ENCODE measurements around the gene LAMB4. TPM values are rescaled to one million over a fixed set of nuclear protein-coding genes. Genes with fewer than 3 reads are reported as not detected.

LAMB4 gene
- polyA plus RNA-seq, 4 donors: 0.12 to 3.5 (median 0.51) TPM

DNA sequence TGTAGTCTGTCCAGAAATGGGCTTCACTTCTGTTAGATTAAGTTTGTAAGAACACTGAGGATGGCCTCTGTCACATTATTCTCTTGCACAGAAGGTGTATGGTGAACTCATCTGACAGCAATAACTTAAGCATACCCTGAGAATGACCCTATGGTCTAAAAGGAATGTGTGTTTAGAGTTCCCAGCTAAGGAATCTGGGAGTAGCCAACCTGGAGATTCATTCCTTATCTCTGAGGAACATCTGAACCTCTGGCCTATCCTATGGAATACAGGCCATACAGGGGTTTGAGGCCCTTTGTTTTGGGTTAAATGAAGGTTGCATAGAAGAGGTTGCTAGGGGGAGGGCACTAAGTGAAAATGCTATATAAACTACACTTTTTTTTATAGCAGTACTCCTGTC lies 41.4 kb downstream of the LAMB4 start:
- Histone ChIP-seq H3K4me1 (ENCODE audit: control insufficient read depth in 3 of 3, insufficient read depth in 2 of 3, low read depth in 1 of 3, low read length in 2 of 3) (peaks cover 0 to 7% (median 0%) of the 10 kb centered on the region in 3 donors), H3K36me3 (ENCODE audit: control insufficient read depth in 3 of 3, insufficient read depth in 2 of 3, low read depth in 1 of 3, low read length in 3 of 3) (no peaks in the 10 kb centered on the region), H3K27me3 (ENCODE audit: control insufficient read depth in 3 of 3, insufficient read depth in 3 of 3, low read length in 3 of 3) (no peaks in the 10 kb centered on the region), H3K4me3 (ENCODE audit: low read depth in 1 of 3, low read length in 3 of 3) (no peak overlapping the region), H3K27ac (ENCODE audit: low read depth in 1 of 3, low read length in 2 of 3) (no peak overlapping the region), H3K9me3 (ENCODE audit: control insufficient read depth in 2 of 2, insufficient read depth in 1 of 2, low read depth in 1 of 2, low read length in 1 of 2) (no peaks in the 10 kb centered on the region)
- FAIRE-seq (no peak), DNase-seq (peak in 1 of 2 donors; percentile 23)

DNA sequence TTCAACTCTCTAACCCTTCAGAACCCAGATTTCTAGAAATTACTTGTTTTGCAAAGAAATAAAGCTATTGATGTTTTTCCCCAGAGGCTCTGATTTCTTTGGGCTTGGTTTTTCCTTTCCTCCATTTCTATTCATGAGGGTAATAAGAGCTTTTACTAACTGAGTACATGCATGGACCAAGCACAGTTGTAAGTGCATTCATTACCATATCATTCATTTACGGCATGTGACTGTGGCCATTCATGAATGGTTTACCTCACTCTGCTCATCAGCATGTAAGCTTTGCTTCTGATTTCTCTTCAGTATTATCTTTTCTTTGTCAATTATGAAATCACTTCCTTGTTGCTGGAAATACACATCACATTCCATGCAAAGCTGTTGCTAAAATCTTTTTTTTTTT lies 42.4 kb downstream of the LAMB4 start:
- Histone ChIP-seq H3K27ac (ENCODE audit: low read depth in 1 of 3, low read length in 2 of 3) (no peak overlapping the region), H3K9me3 (ENCODE audit: control insufficient read depth in 2 of 2, insufficient read depth in 1 of 2, low read depth in 1 of 2, low read length in 1 of 2) (no peaks in the 10 kb centered on the region), H3K27me3 (ENCODE audit: control insufficient read depth in 3 of 3, insufficient read depth in 3 of 3, low read length in 3 of 3) (no peaks in the 10 kb centered on the region), H3K4me1 (ENCODE audit: control insufficient read depth in 3 of 3, insufficient read depth in 2 of 3, low read depth in 1 of 3, low read length in 2 of 3) (peaks cover 0 to 7% (median 0%) of the 10 kb centered on the region in 3 donors), H3K4me3 (ENCODE audit: low read depth in 1 of 3, low read length in 3 of 3) (no peak overlapping the region), H3K36me3 (ENCODE audit: control insufficient read depth in 3 of 3, insufficient read depth in 2 of 3, low read depth in 1 of 3, low read length in 3 of 3) (no peaks in the 10 kb centered on the region)
- WGBS, 3 donors: 91 to 96% (median 96%) methylated on average over 1 of the region's 1 CpG
- no peak for FAIRE-seq
- DNase-seq: no peak

DNA sequence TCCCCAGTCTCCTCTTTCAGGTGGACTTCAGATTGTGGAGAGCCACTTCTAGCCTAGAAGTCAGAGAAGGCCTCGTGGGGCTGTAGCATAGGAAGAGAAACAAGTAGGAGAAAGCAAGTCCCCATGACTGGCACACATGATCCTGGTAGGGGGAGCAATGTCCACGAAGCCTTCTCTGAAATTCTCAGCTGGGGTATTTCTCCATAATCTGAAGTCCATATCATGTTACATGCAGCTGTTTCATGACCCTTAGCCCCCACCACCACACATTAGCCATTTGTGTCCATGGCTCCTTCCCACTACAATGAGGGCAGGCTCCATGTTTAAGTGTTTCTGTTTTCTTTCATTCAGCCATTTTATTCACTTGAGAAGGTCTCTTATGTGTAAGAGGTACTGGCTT lies 43.2 kb downstream of the LAMB4 start:
- H3K4me1 ChIP-seq (ENCODE audit: control insufficient read depth in 3 of 3, insufficient read depth in 2 of 3, low read depth in 1 of 3, low read length in 2 of 3): peaks cover 0 to 7% (median 0%) of the 10 kb centered on the region in 3 donors
- H3K9me3 ChIP-seq (ENCODE audit: control insufficient read depth in 2 of 2, insufficient read depth in 1 of 2, low read depth in 1 of 2, low read length in 1 of 2): peaks cover 0 to under 1% of the 10 kb centered on the region in 2 donors
- 69 to 84% (median 76%) methylated on average over 2 of the region's 2 CpGs for WGBS, 3 donors
- H3K27me3 ChIP-seq (ENCODE audit: control insufficient read depth in 3 of 3, insufficient read depth in 3 of 3, low read length in 3 of 3): no peaks in the 10 kb centered on the region
- H3K4me3 ChIP-seq (ENCODE audit: low read depth in 1 of 3, low read length in 3 of 3): no peak overlapping the region
- FAIRE-seq (no peak), DNase-seq (no peak)
- no peaks in the 10 kb centered on the region for H3K36me3 ChIP-seq (ENCODE audit: control insufficient read depth in 3 of 3, insufficient read depth in 2 of 3, low read depth in 1 of 3, low read length in 3 of 3)
- no peak overlapping the region for H3K27ac ChIP-seq (ENCODE audit: low read depth in 1 of 3, low read length in 2 of 3)

GRCh38 chr7:108086546-108086945 lies 43.6 kb downstream of the LAMB4 start:
- no peak for FAIRE-seq
- no peaks in the 10 kb centered on the region for H3K27me3 ChIP-seq (ENCODE audit: control insufficient read depth in 3 of 3, insufficient read depth in 3 of 3, low read length in 3 of 3)
- no peak overlapping the region for H3K4me3 ChIP-seq (ENCODE audit: low read depth in 1 of 3, low read length in 3 of 3)
- no peaks in the 10 kb centered on the region for H3K36me3 ChIP-seq (ENCODE audit: control insufficient read depth in 3 of 3, insufficient read depth in 2 of 3, low read depth in 1 of 3, low read length in 3 of 3)
- H3K27ac ChIP-seq (ENCODE audit: low read depth in 1 of 3, low read length in 2 of 3): no peak overlapping the region
- 87 to 90% (median 88%) methylated on average over 2 of the region's 2 CpGs for WGBS, 3 donors
- no peak for DNase-seq
- peaks cover 0 to 8% (median 2%) of the 10 kb centered on the region in 3 donors for H3K4me1 ChIP-seq (ENCODE audit: control insufficient read depth in 3 of 3, insufficient read depth in 2 of 3, low read depth in 1 of 3, low read length in 2 of 3)
- peaks cover 0 to 4% of the 10 kb centered on the region in 2 donors for H3K9me3 ChIP-seq (ENCODE audit: control insufficient read depth in 2 of 2, insufficient read depth in 1 of 2, low read depth in 1 of 2, low read length in 1 of 2)

DNA sequence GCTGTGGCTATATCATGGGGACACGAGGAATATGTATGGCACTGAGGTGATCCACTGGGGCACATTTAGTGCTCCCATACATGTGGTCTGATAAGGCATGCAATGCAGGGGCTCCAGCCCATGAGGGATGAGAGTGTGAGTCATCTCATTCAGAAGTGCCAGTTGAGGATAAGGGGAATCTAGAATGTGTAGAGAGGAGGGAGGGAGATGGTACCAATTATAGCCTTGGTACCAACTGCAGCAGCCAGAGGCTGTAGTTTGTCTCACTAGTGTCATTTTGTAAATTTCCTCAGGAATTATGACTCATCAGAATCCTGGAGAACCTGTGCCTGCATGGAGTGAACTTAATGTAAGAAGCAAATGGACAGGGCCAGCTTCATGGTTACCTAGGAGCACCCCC lies 46.2 kb downstream of the LAMB4 start:
- H3K9me3 ChIP-seq (ENCODE audit: control insufficient read depth in 2 of 2, insufficient read depth in 1 of 2, low read depth in 1 of 2, low read length in 1 of 2): peaks cover 0 to 11% of the 10 kb centered on the region in 2 donors
- no peak for FAIRE-seq
- 78 to 81% (median 78%) methylated on average over 1 of the region's 1 CpG for WGBS, 3 donors

GRCh38 chr7:108079648-108080591 lies 50.2 kb downstream of the LAMB4 start:
- WGBS, 3 donors: 41 to 60% (median 54%) methylated on average over 9 of the region's 9 CpGs
- Histone ChIP-seq H3K27me3 (ENCODE audit: control insufficient read depth in 3 of 3, insufficient read depth in 3 of 3, low read length in 3 of 3) (no peaks in the 10 kb centered on the region), H3K36me3 (ENCODE audit: control insufficient read depth in 3 of 3, insufficient read depth in 2 of 3, low read depth in 1 of 3, low read length in 3 of 3) (no peaks in the 10 kb centered on the region), H3K4me1 (ENCODE audit: control insufficient read depth in 3 of 3, insufficient read depth in 2 of 3, low read depth in 1 of 3, low read length in 2 of 3) (peaks cover 11 to 36% (median 16%) of the 10 kb centered on the region in 3 donors), H3K4me3 (ENCODE audit: low read depth in 1 of 3, low read length in 3 of 3) (no peak overlapping the region), H3K9me3 (ENCODE audit: control insufficient read depth in 2 of 2, insufficient read depth in 1 of 2, low read depth in 1 of 2, low read length in 1 of 2) (peaks cover 0 to 11% of the 10 kb centered on the region in 2 donors), H3K27ac (ENCODE audit: low read depth in 1 of 3, low read length in 2 of 3) (peak overlapping the region; percentile 25 to 84 (median 68))
- FAIRE-seq: no peak
- peak; percentile 37 to 78 for DNase-seq

More for the DNA sequence above, 46.2 kb downstream of the LAMB4 start:
- Histone ChIP-seq H3K27me3 (ENCODE audit: control insufficient read depth in 3 of 3, insufficient read depth in 3 of 3, low read length in 3 of 3) (no peaks in the 10 kb centered on the region), H3K4me1 (ENCODE audit: control insufficient read depth in 3 of 3, insufficient read depth in 2 of 3, low read depth in 1 of 3, low read length in 2 of 3) (peaks cover 5 to 31% (median 13%) of the 10 kb centered on the region in 3 donors), H3K4me3 (ENCODE audit: low read depth in 1 of 3, low read length in 3 of 3) (no peak overlapping the region), H3K36me3 (ENCODE audit: control insufficient read depth in 3 of 3, insufficient read depth in 2 of 3, low read depth in 1 of 3, low read length in 3 of 3) (no peaks in the 10 kb centered on the region), H3K27ac (ENCODE audit: low read depth in 1 of 3, low read length in 2 of 3) (no peak overlapping the region)
- no peak for DNase-seq

DNA sequence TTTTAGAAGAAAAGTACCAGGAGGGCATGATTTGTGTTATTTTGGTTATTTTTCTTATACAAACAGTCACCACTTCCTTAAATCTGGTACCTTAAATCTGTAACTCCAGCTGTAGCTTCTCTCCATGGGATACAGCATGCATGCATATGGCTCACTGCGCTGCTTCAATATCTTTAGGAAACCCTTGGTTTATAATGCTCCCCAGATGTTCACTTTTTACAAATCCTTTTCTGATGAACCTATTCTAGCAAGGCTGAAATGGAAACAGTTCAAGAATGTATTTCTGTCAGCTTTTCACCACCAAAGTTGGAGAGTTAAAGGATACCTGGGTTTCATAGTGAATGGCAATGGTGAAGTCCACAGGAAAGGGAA lies 50.9 kb downstream of the LAMB4 start:
- Histone ChIP-seq H3K9me3 (ENCODE audit: control insufficient read depth in 2 of 2, insufficient read depth in 1 of 2, low read depth in 1 of 2, low read length in 1 of 2) (peaks cover 0 to 11% of the 10 kb centered on the region in 2 donors), H3K4me1 (ENCODE audit: control insufficient read depth in 3 of 3, insufficient read depth in 2 of 3, low read depth in 1 of 3, low read length in 2 of 3) (peaks cover 11 to 36% (median 16%) of the 10 kb centered on the region in 3 donors), H3K36me3 (ENCODE audit: control insufficient read depth in 3 of 3, insufficient read depth in 2 of 3, low read depth in 1 of 3, low read length in 3 of 3) (no peaks in the 10 kb centered on the region), H3K27me3 (ENCODE audit: control insufficient read depth in 3 of 3, insufficient read depth in 3 of 3, low read length in 3 of 3) (no peaks in the 10 kb centered on the region), H3K4me3 (ENCODE audit: low read depth in 1 of 3, low read length in 3 of 3) (no peak overlapping the region), H3K27ac (ENCODE audit: low read depth in 1 of 3, low read length in 2 of 3) (peak overlapping the region; percentile 5 to 84 (median 68))
- no peak for DNase-seq
- no peak for FAIRE-seq
- 89 to 97% (median 91%) methylated on average over 1 of the region's 1 CpG for WGBS, 3 donors

GRCh38 chr7:108078691-108079090 lies 51.5 kb downstream of the LAMB4 start:
- no peak for FAIRE-seq

More at GRCh38 chr7:108078691-108079090, 51.5 kb downstream of the LAMB4 start:
- WGBS, 3 donors: 10 to 38% (median 21%) methylated on average over 1 of the region's 1 CpG
- H3K27ac ChIP-seq (ENCODE audit: low read depth in 1 of 3, low read length in 2 of 3): no peak overlapping the region
- H3K4me1 ChIP-seq (ENCODE audit: control insufficient read depth in 3 of 3, insufficient read depth in 2 of 3, low read depth in 1 of 3, low read length in 2 of 3): peaks cover 13 to 36% (median 16%) of the 10 kb centered on the region in 3 donors
- H3K27me3 ChIP-seq (ENCODE audit: control insufficient read depth in 3 of 3, insufficient read depth in 3 of 3, low read length in 3 of 3): no peaks in the 10 kb centered on the region
- no peak overlapping the region for H3K4me3 ChIP-seq (ENCODE audit: low read depth in 1 of 3, low read length in 3 of 3)
- H3K36me3 ChIP-seq (ENCODE audit: control insufficient read depth in 3 of 3, insufficient read depth in 2 of 3, low read depth in 1 of 3, low read length in 3 of 3): no peaks in the 10 kb centered on the region
- peaks cover 0 to 11% of the 10 kb centered on the region in 2 donors for H3K9me3 ChIP-seq (ENCODE audit: control insufficient read depth in 2 of 2, insufficient read depth in 1 of 2, low read depth in 1 of 2, low read length in 1 of 2)
- DNase-seq: peak; percentile 50 to 69

All from small intestine (tissue), 7 donors.